GM12865 (cell line): Measurements from ENCODE around the gene RFC5.
"Not testable (repeated sequence)": the region's sequence is repeated elsewhere in the genome, so short reads cannot be mapped to it uniquely, and the experiment has no call there.

ENCODE experiments used
- DNase-seq: peaks from one replicate; pipeline ENCODE4 v3.0.0; 2010; ENCODE audit warnings: low read depth
- H3K4me3 ChIP-seq: 2 replicates; pipeline ENCODE4 v1.5.1; 2011; ENCODE audit warnings: mild to moderate bottlenecking, low read depth, low read length, control low read depth
- TF ChIP-seq, protein P1 (sequence below): IDR thresholded peaks from 2 replicates; pipeline ENCODE4 v1.5.1; 2011; ENCODE audit warnings: low read length, control low read depth, low read depth, inconsistent platforms; ENCODE audit not compliant: insufficient read depth; ENCODE audit errors: missing control alignments

RFC5 gene

DNA sequence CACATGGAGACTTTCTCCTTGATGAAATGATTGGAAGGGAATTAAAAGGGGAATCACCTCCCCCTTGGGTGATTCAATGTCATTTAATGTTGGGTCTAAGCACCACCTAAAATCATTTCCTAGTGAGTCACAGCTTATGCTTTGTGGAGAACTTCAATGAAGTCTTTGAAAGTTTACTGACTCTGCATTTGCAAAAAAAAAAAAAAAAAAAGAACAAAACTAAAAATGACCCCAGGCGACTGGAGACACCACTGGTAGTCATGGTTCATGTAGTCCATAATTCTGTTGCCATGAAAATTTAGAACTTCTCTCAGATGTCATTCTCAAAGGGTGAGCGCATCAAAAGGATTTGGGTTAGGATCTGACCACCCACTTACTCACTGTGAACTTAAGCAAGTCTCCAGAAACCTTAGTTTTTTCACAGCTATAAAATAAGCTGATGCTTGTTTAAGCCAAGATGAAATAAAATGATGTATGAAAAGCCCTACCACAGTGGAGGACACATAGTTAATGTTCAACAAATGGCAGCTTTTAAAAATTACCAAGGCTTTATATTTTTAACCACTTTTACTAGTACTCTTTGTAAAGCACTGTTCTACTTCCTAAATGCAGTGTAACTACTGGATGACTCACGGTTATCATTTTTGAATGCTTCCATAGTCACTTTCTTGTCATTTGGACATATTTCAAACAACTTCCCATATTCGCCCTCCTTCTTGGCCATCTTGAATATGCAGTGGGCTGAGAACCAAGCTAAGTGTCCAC is 29.6 kb upstream of the RFC5 start:
- TF ChIP-seq, protein P1, sequence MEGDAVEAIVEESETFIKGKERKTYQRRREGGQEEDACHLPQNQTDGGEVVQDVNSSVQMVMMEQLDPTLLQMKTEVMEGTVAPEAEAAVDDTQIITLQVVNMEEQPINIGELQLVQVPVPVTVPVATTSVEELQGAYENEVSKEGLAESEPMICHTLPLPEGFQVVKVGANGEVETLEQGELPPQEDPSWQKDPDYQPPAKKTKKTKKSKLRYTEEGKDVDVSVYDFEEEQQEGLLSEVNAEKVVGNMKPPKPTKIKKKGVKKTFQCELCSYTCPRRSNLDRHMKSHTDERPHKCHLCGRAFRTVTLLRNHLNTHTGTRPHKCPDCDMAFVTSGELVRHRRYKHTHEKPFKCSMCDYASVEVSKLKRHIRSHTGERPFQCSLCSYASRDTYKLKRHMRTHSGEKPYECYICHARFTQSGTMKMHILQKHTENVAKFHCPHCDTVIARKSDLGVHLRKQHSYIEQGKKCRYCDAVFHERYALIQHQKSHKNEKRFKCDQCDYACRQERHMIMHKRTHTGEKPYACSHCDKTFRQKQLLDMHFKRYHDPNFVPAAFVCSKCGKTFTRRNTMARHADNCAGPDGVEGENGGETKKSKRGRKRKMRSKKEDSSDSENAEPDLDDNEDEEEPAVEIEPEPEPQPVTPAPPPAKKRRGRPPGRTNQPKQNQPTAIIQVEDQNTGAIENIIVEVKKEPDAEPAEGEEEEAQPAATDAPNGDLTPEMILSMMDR: no peak
- no peak for DNase-seq
- no peak overlapping the region for H3K4me3 ChIP-seq

DNA sequence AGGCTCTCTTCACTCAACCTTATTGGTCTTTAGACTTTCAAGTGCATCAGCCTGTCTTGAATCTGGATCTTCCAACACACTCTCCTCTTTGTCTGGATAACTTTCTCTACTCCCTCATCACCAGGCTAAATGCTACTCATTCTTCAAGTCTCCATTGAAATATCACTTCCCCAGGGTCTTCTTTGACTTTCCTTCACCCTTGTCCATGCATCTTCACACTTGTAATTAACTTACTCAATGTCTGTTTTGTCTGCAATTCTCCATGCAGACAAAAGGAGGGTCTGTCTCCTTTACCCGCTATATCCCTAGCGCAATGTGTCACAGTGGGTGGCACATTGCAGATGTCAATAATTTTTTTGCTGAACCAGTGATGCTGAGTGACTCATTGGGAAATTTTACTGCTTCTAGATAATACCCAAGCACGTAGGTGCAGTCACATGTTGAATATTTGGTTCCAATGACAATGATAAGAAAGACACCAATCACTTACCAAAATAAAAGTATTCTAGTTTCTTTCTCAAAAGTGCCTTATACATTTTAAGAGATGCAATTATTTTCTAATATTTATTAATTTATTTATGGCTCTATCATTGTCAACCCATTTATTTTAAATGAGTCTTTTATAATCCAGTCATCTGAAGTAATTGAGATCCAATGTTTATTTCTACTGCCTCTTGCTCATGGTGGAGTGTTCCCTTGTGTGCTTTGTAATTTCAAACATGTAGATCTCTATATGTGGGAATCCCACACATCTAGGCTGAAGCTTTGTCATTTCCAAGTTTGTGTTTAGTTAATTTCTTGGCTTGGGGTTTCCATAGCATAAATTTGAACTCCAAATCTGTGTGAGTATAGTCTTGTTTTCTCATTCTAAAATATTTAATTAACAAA is 21.7 kb upstream of the RFC5 start:
- TF ChIP-seq, protein P1: no peak
- DNase-seq: no peak
- H3K4me3 ChIP-seq: no peak overlapping the region

DNA sequence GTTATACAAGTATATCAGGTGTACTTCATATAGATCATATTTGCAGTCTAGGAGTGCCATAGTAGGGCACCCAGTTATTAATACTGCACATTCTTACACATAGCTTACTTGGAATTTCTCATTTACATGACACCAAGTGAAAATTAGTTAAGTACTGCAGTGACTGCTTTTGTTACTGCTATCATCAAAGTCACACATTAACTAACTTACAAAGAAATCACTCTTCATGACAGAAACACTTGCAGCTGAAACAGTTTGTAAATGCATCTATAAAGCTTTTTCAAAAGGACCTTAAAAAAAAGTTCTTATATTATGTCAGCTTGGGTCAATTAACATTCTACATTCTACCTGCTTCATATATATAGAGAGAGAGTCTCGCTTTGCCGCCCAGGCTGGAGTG is 17.8 kb upstream of the RFC5 start:
- TF ChIP-seq, protein P1: no peak
- DNase-seq: no peak
- no peak overlapping the region for H3K4me3 ChIP-seq

DNA sequence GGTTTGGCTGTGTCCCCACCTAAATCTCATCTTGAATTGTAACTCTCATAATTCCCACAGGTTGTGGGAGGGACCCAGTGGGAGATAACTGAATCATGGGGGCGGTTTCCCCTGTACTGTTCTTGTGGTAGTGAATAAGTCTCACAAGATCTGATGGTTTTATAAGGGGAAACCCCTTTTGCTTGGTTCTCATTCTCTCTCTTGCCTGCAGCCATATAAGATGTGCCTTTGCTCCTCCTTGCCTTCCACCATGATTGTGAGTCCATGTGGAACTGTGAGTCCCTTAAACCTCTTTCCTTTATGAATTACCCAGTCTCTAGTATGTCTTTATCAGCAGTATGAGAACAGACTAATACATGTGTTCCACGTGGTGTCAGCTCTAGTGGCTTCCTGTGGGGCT is 16.7 kb upstream of the RFC5 start:
- not testable (repeated sequence) for DNase-seq, H3K4me3 ChIP-seq

DNA sequence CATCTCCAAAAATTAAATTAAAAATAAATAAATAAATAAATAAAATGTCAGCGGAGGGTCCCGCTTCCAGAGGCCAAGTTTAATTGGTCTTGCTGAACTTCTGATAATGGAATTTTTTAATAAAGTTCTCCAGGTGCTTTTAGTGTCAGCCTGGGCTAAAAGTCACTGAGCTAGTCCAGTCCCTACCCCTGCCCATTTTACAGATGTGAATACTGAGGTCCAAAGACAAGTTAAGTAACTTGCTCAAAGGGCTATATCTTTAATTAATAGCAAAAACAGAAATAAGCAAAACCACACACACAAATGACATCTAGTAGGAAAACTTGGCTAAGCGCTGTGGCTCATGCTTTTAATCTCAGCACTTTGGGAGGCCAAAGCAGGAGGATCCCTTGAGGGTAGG is 5.6 kb upstream of the RFC5 start:
- H3K4me3 ChIP-seq: no peak overlapping the region
- TF ChIP-seq, protein P1: no peak
- DNase-seq: no peak

DNA sequence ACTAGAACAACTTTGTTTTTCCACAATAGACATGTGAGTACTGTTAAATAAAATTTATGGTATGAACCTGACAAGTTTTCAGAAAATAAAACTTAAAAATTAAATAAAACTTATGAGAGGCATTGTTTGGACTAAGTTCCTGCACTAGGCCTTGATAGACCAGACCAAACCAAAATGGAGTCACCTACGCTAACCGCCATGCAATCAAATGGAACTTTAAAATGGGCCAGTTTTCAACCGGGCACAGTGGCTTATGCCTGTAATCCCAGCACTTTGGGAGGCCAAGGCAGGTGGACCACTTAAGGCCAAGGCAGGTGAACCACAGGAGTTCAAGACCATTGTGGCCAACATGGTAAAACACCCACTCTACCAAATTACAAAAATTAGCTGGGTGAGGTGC is 5.1 kb upstream of the RFC5 start:
- TF ChIP-seq, protein P1: no peak
- no peak for DNase-seq
- no peak overlapping the region for H3K4me3 ChIP-seq

DNA sequence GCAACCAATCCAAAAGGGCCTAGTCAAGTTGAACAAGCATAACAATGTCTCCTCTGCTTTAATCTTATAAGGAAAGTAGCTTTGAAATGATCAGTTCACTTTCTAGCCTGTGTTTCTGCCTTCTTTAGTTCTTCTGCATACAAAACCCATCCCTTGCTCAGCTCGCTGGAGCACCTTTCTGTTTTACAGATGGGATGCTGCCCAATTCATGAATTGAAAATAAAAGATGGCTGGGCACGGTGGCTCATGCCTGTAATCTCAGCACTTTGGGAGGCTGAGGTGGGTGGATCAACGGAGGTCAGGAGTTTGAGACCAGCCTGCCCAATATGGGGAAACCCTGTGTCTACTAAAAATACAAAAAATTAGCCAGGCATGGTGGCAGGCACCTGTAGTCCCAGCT is 4.5 kb upstream of the RFC5 start:
- H3K4me3 ChIP-seq: no peak overlapping the region
- no peak for DNase-seq
- TF ChIP-seq, protein P1: no peak
